Fibroblast of pulmonary artery (primary cell): Measurements from ENCODE around the gene URGCP.
A peak's percentile ranks its signal among the peaks of the same experiment; 100 is the strongest.

Source experiments
- DNase-seq: peaks from one replicate; pipeline ENCODE4 v3.0.0-alpha.2; 2010; ENCODE audit warnings: low read depth
- H3K4me3 ChIP-seq: replicated peaks from 2 replicates; pipeline ENCODE4 v1.5.1; 2011; ENCODE audit warnings: low read depth, mild to moderate bottlenecking, control low read depth, low read length, moderate library complexity
- CTCF ChIP-seq: IDR thresholded peaks from 2 replicates; pipeline ENCODE4 v1.5.1; 2011; ENCODE audit warnings: mild to moderate bottlenecking, control low read depth, low read length, inconsistent platforms; ENCODE audit errors: missing control alignments

Gene URGCP

DNA sequence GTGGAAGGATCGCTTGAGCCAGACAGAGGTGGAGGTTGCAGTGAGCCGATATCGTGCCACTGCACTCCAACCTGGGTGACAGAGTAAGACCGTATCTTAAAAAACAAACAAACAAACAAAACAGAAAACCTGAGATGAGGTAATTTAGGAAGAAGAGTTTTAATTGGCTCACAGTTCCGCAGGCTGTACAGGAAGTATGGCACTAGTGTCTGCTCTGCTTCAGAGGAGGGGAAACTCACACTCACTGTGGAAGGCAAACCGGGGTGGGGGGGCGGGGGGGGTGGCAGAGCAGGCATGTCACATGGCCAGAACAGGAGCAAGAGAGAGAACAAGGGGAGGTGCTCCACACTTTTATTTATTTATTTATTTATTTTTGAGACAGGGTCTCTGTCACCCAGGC lies 24.9 kb upstream of the URGCP start:
- no peak overlapping the region for H3K4me3 ChIP-seq
- TF ChIP-seq CTCF = no peak
- DNase-seq = no peak

DNA sequence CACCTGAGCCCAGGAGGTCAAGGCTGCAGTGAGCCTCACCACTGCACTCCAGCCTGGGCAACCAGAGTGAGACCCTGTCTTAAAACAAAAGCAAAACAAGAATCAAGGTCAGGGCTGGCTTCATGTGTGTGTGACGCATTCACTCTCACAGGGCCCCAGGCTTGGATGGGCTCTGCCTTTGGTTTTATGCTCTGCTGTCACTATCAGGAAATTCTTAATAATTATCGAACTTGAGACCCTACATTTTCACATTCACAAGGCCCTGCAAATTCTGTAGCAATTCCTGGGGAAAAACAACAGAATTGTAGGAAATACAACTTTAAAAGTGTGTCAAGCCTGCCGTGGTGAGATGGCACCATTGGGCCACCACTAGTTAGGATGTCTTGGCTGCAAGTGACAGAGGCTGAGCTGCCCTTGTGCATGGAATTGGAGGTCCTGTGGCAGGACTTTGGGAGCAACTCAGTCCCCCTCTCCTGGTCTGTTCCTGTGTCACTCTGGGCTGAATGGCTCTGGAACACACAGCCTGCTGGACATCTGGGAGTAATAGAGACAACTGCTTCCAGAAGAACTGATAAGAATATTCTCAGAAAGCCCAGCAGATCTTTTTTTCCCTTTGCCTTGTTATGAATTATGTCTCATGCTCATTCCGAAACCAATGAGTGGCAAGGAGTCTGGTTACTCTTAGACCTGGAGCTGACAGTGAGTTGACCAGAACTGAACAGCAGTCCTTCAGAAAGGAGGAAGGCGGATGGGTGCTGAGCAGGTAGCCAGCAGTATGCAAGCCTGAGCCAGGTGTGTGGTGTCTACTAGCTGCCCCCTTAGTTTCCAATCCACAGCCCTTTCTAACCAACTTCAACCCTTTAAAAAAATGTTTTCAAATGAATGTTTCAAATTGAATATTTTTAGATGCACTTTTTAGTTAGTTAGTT lies 23.4 kb upstream of the URGCP start:
- no peak overlapping the region for H3K4me3 ChIP-seq
- TF ChIP-seq CTCF = no peak
- no peak for DNase-seq

DNA sequence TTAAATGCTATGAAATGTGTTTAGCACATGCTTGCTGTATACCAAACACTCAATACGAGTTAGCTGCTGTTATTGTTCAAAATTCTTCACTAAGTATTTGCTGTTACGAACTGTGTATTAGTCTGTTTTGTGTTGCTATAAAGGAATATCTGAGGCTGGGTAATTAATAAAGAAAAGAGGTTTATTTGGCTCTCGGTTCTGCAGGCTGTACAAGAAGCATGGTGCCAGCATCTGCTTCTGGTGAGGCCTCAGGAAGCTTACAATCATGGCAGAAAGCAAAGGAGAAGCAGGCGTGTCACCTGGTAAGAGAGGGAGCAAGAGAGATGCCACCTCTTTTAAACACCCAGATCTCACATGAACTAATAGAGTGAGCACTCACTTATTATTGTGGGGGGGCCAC lies 21.4 kb upstream of the URGCP start:
- no peak overlapping the region for H3K4me3 ChIP-seq
- no peak for DNase-seq
- TF ChIP-seq CTCF = no peak

DNA sequence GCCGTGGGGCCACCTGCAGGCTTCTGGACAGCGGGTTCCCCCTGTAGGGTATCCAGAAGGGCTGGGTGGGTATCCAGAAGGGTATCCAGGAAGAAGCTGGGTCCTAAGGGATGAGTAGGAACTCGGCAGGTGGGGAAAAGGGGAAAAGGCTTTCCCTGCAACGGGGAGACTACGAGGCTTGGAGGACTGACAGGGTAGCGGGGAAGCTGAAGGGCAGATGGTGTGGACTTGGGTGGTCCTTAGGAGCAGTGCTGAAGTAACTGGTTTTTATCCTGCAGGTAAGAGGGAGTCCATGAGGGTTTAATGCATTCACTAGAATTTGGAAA lies 20.4 kb upstream of the URGCP start:
- TF ChIP-seq CTCF = no peak
- DNase-seq = no peak
- H3K4me3 ChIP-seq = peak overlapping the region; percentile 62

GRCh38 chr7:43925984-43926797 lies 19.8 kb upstream of the URGCP start, which contains the start of gene UBE2D4:
TSS of gene UBE2D4 (plus strand) at chr7:43926436. CDS start at chr7:43926533, 97 bp downstream.
- peak within 1 kb of the TSS; percentile 62 for H3K4me3 ChIP-seq
- DNase-seq = peak; percentile 65
- TF ChIP-seq CTCF = no peak

DNA sequence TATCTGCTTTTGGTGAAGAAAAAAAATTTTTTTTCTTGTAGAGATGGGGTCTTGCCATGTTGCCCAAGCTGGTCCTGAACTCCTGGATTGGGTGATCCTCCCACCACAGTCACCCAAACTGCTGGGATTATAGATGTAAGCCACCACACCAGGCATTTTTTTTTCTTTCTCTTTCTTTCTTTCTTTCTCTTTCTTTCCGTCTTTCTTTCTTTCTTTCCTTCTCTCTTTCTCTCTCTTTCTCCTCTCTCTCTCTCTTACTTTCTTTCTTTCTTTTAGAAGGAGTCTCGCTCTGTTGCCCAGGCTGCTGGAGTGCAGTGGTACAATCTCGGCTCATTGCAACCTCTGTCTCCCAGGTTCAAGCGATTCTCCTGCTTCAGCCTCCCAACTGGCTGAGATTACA lies 16.3 kb upstream of the URGCP start:
- no peak for TF ChIP-seq CTCF
- no peak for DNase-seq

More for the DNA sequence above, 16.3 kb upstream of the URGCP start:
- no peak overlapping the region for H3K4me3 ChIP-seq
